Hepatocyte (in vitro differentiated cells): ENCODE measurements around the gene PAX5. TPM values are rescaled to one million over a fixed set of nuclear protein-coding genes. Genes with fewer than 3 reads are reported as not detected.
A peak's percentile ranks its signal among the peaks of the same experiment; 100 is the strongest.

Experiments used
- DNase-seq: peaks from one replicate; pipeline ENCODE4 v3.0.0-alpha.2; 2016; ENCODE audit warnings: low spot score
- H2AFZ ChIP-seq: fragments of 200-600 bp; sonication (generic); 2 replicates; pipeline ENCODE4 v1.6.0; 2016; ENCODE audit warnings: antibody characterized with exemption, mild to moderate bottlenecking
- H3K27ac ChIP-seq: fragments of 200-600 bp; sonication (generic); 2 replicates; pipeline ENCODE4 v1.5.1; 2016; ENCODE audit warnings: mild to moderate bottlenecking
- H3K27me3 ChIP-seq: fragments of 200-600 bp; sonication (generic); 2 replicates; pipeline ENCODE4 v1.6.1; 2016
- H3K36me3 ChIP-seq: fragments of 200-600 bp; sonication (generic); replicated peaks from 2 replicates; pipeline ENCODE4 v1.5.1; 2016; ENCODE audit warnings: low read depth; ENCODE audit not compliant: insufficient read depth
- H3K4me1 ChIP-seq: fragments of 200-600 bp; sonication (generic); 2 replicates; pipeline ENCODE4 v1.5.1; 2016; ENCODE audit warnings: mild to moderate bottlenecking, moderate library complexity; ENCODE audit not compliant: insufficient read depth
- H3K4me2 ChIP-seq: fragments of 200-600 bp; sonication (generic); 2 replicates; pipeline ENCODE4 v1.6.0; 2016
- H3K4me3 ChIP-seq: fragments of 200-600 bp; sonication (generic); 2 replicates; pipeline ENCODE4 v1.5.1; 2016; ENCODE audit warnings: mild to moderate bottlenecking
- H3K79me2 ChIP-seq: fragments of 200-600 bp; sonication (generic); 2 replicates; pipeline ENCODE4 v1.6.0; 2017; ENCODE audit warnings: mild to moderate bottlenecking
- H3K9me2 ChIP-seq: fragments of 200-600 bp; sonication (generic); replicated peaks from 2 replicates; pipeline ENCODE4 v1.6.0; 2017; ENCODE audit warnings: mild to moderate bottlenecking; ENCODE audit not compliant: insufficient read depth
- H3K9me3 ChIP-seq: fragments of 200-600 bp; sonication (generic); 2 replicates; pipeline ENCODE4 v1.5.1; 2016; ENCODE audit warnings: low read depth, mild to moderate bottlenecking
- H4K20me1 ChIP-seq: fragments of 200-600 bp; sonication (generic); 2 replicates; pipeline ENCODE4 v1.6.0; 2016; ENCODE audit warnings: mild to moderate bottlenecking; ENCODE audit not compliant: insufficient read depth, poor library complexity, severe bottlenecking
- CTCF ChIP-seq: fragments of 200-600 bp; sonication (generic); IDR thresholded peaks from 2 replicates; pipeline ENCODE4 v1.5.1; 2016; ENCODE audit warnings: antibody characterized with exemption, mild to moderate bottlenecking; ENCODE audit not compliant: poor library complexity
- EZH2 ChIP-seq: fragments of 200-600 bp; sonication (generic); IDR thresholded peaks from 2 replicates; pipeline ENCODE4 v1.6.1; 2016; ENCODE audit warnings: antibody characterized with exemption, mild to moderate bottlenecking, borderline replicate concordance
- EZH2phosphoT487 ChIP-seq: fragments of 200-600 bp; sonication (generic); IDR thresholded peaks from one replicate; pipeline ENCODE4 v1.6.1; 2018; ENCODE audit warnings: antibody characterized with exemption, mild to moderate bottlenecking, low read depth, moderate library complexity; ENCODE audit not compliant: unreplicated experiment, severe bottlenecking
- WGBS: methylation state at CpG from one replicate; pipeline ENCODE4 v1.1.6; 2016; ENCODE audit warnings: low lambda C conversion rate; ENCODE audit errors: missing lambda C conversion rate; 5-methylcytosine and 5-hydroxymethylcytosine counted together
- polyA plus RNA-seq: library from polyadenylated mRNA; unstranded; fragments of >200 nt; fragmentation: Nextera tagmentation; extraction: Ambion mirVana; gene quantifications from 2 replicates; pipeline ENCODE4 v1.2.1, GENCODE V29; 2016
- total RNA-seq: library from RNA; depleted of rRNA; stranded (reverse); fragments of >200 nt; gene quantifications from 2 replicates; pipeline ENCODE4 v1.2.3, GENCODE V29; 2014

Gene PAX5
- total and polyA plus RNA-seq, 2 experiments from 2014 or later, result not detected

DNA sequence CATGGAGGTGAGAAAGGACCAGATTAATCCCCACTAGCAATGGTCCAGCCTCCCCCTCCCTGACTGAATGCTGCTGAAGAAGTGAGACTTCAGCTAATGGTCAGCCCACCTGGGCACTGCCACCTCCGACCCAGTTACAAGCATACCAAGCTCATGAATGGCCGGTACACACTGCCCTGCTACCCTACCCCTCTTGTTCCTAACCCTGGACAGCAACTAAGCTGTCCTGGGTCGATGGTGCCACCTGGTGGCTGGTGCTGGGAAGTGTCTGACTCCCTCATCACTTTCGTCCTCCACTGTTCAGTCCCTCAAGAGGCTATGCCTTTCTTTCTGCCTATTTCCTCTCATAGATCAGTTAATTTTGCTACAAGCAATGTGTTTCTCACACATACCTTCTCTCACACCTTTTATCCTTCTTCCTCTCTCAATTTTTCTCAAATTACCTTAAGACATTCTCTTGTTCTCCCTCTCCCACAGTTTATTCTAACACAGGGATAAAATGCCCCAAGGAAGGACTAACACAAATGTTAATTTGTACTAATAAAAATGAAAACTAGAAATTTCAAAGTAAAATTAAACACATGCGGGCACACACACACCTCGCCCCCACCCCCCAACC, 42.4 kb downstream of the PAX5 start:
- peak; percentile 41 for TF ChIP-seq CTCF
- TF ChIP-seq EZH2phosphoT487, result no peak
- 11% methylated on average over 6 of the region's 6 CpGs for WGBS
- Histone ChIP-seq H3K4me2 (no peak overlapping the region), H3K36me3 (no peaks in the 10 kb centered on the region), H3K79me2 (no peaks in the 10 kb centered on the region), H3K9me3 (no peaks in the 10 kb centered on the region), H3K4me1 (peaks cover under 1% of the 10 kb centered on the region), H4K20me1 (no peaks in the 10 kb centered on the region), H3K27me3 (peaks cover 57% of the 10 kb centered on the region), H3K4me3 (no peak overlapping the region), H3K27ac (no peak overlapping the region), H2AFZ (no peak overlapping the region), H3K9me2 (no peaks in the 10 kb centered on the region)
- DNase-seq, result no peak

DNA sequence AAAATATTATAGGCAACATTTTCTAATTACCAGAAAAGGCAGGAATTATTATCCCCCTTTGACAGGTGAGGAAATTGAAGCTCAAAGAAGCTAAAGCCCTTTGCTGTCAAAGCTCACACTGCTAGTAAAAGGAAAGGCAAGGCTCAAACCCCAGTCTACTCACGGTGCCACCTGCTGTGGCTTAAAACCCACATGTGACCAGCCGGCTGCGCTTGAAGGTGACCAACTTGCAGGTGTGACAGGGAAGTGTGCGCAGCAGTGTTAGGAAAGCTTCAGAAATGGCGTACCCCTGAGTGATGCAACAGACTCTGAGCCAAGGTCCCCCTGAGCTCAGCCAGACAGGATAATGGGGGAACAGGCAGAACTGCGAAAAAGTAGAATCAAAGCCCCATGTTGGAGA, 45.2 kb downstream of the PAX5 start:
- Histone ChIP-seq H3K9me3 (no peaks in the 10 kb centered on the region), H3K36me3 (no peaks in the 10 kb centered on the region), H3K9me2 (no peaks in the 10 kb centered on the region), H3K4me1 (peaks cover 4% of the 10 kb centered on the region), H2AFZ (no peak overlapping the region), H3K27me3 (peaks cover 73% of the 10 kb centered on the region), H3K4me2 (no peak overlapping the region), H4K20me1 (no peaks in the 10 kb centered on the region), H3K27ac (no peak overlapping the region), H3K79me2 (no peaks in the 10 kb centered on the region), H3K4me3 (no peak overlapping the region)
- no peak for DNase-seq
- TF ChIP-seq CTCF, result no peak
- TF ChIP-seq EZH2phosphoT487, result no peak
- no peak for TF ChIP-seq EZH2
- 61% methylated on average over 6 of the region's 6 CpGs for WGBS

DNA sequence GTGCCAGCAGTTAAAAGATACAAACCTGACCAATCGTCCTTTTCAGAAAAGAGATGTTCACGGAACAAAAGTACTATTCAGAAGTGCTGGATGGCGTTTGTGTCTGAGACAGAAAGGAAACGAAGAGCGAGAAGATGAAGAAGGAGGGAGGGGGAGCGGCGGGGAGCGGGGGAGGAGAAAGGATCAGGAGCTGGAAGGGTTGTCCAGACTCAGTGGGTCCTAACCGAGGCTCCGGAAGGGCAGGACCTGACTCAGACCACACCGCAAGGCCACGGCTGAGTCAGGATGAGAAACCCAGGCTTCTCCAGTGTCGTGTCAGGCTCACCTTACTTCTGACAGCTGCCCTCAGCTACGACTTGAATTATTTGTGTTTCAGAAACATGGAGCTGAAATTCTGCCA, 46.2 kb downstream of the PAX5 start:
- no peak overlapping the region for H3K27ac ChIP-seq
- 18% methylated on average over 11 of the region's 14 CpGs for whole genome bisulfite sequencing
- no peak for DNase-seq
- no peaks in the 10 kb centered on the region for H3K9me3 ChIP-seq
- no peaks in the 10 kb centered on the region for H3K36me3 ChIP-seq
- no peak for TF ChIP-seq EZH2phosphoT487
- TF ChIP-seq EZH2, result no peak
- TF ChIP-seq CTCF, result no peak
- H3K4me3 ChIP-seq, result no peak overlapping the region
- H4K20me1 ChIP-seq, result no peaks in the 10 kb centered on the region
- peaks cover 82% of the 10 kb centered on the region for H3K27me3 ChIP-seq
- H3K4me2 ChIP-seq, result peak overlapping the region; percentile 13
- no peak overlapping the region for H2AFZ ChIP-seq
- H3K9me2 ChIP-seq, result no peaks in the 10 kb centered on the region
- no peaks in the 10 kb centered on the region for H3K79me2 ChIP-seq
- peaks cover 4% of the 10 kb centered on the region for H3K4me1 ChIP-seq
